Middle frontal gyrus (tissue), 1 donor: ENCODE measurements around the gene ELP5.

Source experiments
- DNase-seq: peaks from one replicate; pipeline ENCODE4 v3.0.0-alpha.2; 2015; ENCODE audit warnings: low spot score; ENCODE audit errors: extremely low spot score

Gene ELP5, protein sequence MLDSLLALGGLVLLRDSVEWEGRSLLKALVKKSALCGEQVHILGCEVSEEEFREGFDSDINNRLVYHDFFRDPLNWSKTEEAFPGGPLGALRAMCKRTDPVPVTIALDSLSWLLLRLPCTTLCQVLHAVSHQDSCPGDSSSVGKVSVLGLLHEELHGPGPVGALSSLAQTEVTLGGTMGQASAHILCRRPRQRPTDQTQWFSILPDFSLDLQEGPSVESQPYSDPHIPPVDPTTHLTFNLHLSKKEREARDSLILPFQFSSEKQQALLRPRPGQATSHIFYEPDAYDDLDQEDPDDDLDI

DNA sequence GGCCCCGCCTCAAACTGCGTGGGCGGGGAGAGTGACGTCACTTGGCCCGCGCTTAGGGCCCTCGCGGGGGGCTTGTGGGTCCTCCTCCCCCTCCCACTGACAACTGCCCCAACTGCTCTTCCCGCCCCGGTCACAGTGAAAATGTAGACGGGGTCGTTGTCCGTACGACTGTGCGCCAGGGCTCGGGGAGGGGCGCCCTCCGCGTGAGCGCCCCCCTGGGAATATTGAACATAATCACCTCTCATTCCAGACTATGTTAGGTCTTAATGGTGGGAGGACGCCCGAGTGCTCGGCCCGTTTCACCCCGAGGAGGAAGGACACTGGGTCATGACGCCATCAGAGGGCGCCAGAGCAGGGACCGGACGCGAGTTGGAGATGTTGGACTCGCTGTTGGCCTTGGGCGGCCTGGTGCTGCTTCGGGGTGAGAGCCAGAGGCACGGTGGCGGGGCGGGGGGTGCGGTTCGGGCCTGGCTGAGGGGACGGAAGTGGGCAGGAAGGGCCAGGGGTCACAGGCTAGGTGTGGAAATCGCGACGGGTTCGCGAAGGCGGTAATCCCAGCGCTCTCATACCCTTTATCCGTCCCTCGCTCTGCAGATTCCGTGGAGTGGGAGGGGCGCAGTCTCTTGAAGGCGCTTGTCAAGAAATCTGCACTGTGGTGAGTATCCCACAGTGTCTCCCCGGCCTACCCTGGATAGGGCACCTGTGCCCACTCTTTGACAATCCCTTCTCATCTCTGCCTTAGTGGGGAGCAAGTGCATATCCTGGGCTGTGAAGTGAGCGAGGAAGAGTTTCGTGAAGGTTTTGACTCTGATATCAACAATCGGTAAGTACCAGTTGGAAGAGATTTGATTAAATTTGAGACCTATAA lies at the start of gene ELP5:
Gene ELP5 (plus strand): TSS at position 40 of the 868 bp plus-strand sequence. CDS start 336 bp downstream, at position 376.
- peak; percentile 70 for DNase-seq

DNA sequence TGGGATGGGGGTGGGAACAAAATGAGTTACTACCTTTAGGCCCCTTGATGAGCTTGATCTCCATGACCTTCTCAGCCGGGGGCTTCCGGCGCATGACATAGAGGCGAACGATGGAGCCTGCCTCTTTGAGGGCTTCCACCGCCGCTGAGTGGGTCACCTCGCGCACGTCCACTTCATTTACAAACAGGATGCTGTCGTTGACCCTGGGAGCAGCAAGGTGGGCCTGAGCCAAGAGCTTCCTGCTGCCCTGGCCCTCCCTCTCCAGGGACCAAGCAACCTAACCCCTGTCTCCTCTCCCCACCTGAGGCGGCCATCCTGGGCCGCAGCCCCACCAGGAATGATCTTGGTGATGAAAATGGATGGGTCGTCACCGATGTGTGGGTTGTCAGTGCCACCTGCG lies 48.6 kb upstream of the ELP5 start:
- DNase-seq, result no peak

- no peak for DNase-seq
Observed at GRCh38 chr17:7204336-7204735, 47.7 kb upstream of the ELP5 start.

DNA sequence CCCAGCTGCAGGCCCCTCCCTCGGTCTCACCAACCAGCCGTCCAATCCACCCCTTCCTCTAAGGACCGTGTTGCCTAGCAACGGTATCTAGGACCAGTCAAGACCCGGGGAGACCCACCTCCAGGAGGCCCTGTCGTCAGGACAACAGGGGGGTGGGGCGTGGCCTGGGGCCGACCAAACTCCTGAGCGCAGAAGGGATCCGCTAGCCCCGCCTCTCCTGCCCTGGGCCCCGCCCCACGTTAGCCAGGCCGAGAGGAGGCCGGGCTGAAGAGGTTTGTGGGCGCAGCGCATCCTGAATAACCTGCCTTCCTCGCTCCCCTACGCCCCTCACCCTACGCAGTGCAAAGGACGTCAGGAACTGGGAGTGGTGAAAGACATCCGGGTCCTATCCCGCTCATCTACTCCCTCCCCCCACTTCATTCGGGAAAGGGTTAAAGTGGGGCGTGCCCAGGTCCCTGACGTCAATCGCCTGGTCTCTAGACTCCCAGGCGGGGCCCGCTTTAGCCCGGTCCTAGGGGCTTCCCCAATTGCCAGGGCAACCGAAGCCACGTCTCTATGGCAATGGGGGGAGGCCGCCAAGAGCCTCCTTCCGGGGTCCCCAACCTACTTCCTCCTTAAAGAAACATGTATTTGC lies 47.1 kb upstream of the ELP5 start:
- peak; percentile 75 for DNase-seq

GRCh38 chr17:7205561-7205960 lies 46.5 kb upstream of the ELP5 start:
- DNase-seq, result no peak

DNA sequence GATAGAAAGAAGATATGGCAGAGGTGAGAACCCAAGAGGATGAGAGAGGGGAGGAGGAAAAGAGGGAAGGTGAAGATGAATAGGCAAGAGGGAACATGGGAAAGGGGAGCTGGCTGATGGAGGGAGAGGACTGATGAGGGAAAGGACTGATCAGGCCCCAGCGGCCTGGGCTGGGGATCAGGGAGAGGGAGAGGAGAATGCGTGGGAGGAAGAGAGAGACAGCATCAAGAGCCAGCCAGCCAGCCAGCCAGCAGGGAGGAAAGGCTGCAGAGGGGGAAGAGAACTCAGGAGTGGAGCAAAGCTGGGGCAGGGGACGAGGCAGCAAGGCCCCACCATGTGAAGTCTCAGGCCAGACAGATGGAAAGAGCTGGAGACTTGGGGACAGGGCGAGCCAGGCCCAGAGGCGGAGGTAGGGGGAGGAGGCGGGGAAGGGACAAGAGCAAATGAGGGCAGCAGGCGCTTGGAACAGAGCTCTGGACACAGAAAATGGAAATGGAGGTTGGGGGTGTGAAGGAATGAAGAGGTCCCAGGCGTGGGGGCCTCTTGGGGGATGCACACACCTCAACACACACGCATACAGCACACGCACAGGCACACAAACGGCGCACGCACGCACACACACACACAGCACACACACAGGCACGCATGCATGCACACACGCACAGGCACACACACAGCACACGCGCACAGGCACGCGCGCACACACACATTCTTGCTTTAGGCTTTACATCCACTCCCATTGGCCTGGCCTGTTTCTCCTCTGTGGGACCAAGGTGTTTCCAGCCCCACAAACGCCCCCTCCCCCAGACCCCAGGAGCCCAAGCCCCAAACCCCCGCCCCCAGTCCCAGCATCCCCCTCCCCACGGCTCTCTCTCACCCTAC lies 44.7 kb upstream of the ELP5 start:
- DNase-seq, result no peak

DNA sequence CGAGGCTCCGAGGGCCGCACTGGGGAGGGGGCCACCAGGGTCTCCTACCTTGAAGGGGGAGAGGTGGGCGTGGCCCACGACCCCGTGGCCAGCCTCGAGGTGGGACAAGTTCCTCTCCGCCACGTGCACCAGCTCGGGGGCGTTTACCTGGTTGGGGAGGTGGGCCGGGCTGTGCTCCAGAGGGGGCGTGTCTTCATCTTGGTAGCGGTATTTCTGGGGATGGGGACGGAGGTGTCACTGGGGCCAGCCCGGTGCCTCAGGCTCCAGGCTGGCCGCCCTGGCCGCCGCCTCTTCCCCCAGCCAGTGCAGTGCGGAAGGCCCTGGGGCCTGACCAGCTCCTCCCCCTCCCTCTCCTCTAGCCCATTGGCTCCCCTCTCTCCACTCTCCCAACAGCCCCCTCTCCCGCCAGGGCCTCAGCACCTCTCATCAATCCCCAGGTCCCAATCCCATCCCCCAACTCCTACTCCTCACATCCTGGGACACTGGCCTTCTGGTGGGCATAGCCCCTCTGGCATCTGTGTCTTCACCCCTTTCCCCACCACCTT lies 43.9 kb upstream of the ELP5 start:
- DNase-seq, result no peak

DNA sequence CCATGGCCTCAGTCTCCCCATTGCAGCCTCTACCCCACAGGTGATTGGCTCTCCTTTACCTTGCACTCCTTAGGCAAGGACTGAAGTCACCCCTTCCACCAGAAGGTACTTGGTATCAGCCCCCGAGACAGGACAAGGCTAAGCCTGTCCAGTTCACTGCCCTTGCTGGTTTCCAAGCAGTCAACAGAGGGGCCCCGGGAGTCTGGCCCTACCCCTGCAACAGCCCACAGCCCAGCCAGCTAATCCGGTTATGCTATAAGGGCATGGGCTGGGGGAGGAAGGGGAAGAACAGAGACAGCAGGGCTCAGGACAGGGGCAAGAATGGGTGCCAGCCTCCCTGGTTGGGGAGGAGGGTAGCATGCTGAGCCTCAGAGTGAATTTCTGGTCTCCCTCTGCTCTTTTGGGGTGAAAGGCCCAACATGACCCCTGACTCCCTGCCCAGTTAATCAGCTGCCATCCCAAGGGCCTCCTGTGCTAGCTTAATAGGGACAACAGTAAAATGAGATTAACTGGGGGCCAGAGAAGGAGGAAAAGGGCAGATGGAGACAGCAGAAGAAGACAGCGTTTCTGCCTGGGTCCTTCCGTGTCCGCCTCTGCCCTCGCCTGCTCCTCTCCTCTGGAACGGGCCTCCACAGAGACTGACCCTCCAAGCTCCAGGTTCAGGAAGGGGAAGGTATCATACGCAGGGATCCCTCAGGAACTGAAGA lies 43.1 kb upstream of the ELP5 start:
- no peak for DNase-seq

- no peak for DNase-seq
Observed at GRCh38 chr17:7211491-7212273, 40.3 kb upstream of the ELP5 start.

DNA sequence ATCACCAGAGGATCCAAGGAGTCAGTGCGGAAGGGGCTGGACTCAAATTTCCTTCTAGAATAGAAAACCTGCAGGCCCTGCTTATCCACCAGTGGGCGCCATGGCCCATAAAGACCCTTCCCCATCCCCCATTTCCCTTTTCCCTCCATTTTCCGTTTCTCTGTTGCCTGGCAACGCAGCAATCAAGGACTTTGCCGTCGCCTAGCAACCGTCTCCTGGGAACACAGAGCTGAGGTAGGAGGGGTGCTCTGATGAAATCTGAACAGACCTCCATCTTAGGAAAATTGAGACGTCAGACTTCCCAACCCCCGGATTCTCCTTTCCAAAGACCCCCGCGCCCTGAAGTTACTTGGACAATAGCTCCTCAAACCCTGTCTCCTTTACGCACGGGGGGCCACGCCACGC lies 38.1 kb upstream of the ELP5 start:
- DNase-seq, result peak; percentile 65

DNA sequence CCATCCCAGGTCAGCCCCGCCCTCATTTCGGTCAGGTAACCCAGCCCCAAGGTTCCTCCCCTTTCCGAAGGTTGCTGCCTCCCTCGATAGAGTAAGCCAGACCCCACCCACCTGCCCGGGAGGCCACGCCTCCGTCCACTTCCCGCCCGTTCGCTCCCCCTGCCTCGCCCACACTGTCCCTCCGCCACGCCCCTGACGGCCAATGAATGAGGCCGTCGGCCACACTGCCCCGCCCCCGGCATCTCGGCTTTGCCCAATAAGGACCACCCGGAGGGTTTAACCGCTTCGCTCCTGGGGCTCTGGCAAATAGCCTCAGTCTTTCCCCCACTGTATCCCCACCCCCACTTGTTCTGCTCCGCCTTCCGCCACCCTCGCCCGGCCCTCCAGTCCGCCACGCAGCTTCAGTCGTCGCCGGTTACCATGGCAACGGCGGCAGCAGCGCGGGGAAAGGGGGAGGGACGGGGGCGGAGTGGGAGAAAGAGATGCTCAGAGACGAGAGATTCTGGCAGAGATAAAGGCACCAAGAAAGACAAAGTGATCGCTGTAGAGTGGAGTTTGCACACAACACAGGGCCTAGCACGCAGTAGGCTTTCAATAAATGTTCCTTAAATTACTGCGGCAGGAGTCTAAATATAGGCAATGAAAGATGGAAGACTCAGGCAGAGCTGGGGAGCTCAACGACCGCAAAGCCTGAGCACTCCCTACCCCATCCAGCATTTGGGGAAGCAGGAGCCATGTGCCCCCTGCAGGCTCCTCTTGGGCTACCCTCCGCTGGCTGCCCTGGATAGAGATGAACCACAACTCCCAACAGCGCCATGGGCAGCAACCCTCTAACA lies 37.5 kb upstream of the ELP5 start:
- DNase-seq, result peak; percentile 95

DNA sequence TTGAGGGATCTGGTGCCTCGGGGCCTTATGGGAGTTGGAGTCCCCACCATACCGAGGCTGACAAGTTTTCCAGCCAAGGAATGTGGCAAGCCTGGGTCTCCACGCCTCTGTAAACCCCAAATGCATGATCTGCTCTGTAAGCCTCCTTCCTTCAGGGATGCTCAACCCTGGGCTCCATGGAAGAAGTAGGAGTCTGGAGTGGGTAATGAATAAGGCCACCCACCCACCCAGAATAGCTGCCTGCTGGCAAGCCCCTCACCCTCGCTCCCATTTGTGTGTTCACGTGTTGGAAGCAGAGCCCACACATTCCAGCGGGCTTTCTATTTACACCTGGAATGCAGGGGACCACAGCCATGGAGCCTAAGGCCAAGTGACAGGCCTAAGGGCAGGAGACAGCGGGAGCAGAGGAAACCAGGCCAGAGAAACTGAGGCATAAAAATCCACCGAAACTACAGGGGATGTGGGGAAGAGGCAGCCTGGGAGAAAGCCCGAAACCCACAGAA lies 36.8 kb upstream of the ELP5 start:
- no peak for DNase-seq

DNA sequence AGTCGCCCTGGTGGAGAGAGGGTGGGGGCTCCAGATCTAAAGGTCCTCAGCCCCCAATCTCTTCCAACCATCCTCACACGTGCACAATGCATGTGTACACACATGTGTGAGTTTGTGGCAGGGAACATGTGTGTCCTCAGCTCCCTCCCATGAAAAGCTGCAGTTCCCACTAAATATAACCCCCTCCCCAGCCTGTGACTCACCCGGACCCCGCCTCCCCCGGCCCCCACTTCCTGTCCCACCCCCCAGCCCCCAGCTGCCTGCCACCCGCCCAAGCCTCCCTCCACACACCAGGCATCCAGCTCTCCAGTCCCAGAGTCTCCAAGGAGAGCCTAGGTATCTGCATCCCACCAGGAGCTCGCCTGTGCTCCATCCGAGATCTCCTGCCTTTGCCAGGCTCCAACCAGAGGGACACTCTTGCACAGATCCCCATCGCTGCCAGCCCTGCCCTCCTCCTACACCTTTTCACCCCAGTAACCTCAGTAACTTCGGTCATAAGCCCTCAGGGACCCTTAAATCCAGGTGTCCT lies 36.3 kb upstream of the ELP5 start:
- no peak for DNase-seq

GRCh38 chr17:7216242-7217112 lies 35.5 kb upstream of the ELP5 start:
- DNase-seq, result no peak

DNA sequence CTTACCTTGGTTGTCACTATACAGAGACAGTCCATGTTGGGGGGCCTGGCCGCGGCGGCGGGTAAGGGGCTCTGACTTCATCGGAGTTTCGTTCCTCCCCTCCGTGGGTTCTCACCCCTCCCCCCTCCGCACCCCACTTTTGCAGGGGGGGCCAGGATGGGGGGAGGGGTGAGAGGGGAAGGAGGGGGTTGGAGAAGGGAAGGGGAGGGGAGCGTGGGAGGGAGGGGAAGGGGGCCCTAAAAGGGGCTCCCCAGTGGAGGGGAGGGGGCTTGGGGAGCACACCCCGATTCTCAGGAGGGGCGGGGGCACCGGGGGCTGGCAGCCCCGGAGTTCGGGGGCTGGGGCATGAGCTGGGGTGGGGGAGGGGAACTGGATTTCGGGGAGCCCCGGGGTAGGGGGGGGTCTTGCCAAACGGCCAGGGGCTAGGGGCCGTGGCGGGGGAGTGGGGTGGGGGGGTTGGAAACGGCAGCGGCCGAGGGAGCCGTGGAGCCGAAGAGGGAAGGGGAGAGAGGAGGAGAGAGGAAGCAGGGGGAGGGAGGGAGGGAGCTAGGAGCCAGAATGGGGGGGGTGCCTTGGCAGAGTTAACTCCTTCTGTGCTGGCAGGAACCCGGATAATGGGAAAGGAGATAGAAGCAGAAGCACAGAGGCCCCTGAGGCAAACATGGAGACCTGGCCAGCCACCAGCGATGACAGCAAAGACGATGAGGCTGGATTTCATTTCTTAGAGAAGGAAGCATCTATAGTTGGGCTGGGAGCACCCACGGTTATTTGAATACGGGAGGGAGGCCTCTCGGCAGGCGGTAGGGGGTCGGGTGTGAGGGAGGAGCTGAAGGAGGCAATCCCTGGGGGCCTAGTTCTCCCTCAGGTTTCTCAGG lies 34.7 kb upstream of the ELP5 start:
- no peak for DNase-seq

GRCh38 chr17:7218166-7218565 lies 33.8 kb upstream of the ELP5 start:
- DNase-seq, result no peak
